HG03103 (cell line): ENCODE measurements around the gene ACADS.

Experiments used
- ATAC-seq: cut with Tn5 transposase; IDR thresholded peaks from one replicate; pipeline ENCODE4 v1.9.1; 2021; ENCODE audit warnings: low read depth; ENCODE audit not compliant: unreplicated experiment

The ACADS gene, protein sequence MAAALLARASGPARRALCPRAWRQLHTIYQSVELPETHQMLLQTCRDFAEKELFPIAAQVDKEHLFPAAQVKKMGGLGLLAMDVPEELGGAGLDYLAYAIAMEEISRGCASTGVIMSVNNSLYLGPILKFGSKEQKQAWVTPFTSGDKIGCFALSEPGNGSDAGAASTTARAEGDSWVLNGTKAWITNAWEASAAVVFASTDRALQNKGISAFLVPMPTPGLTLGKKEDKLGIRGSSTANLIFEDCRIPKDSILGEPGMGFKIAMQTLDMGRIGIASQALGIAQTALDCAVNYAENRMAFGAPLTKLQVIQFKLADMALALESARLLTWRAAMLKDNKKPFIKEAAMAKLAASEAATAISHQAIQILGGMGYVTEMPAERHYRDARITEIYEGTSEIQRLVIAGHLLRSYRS

DNA sequence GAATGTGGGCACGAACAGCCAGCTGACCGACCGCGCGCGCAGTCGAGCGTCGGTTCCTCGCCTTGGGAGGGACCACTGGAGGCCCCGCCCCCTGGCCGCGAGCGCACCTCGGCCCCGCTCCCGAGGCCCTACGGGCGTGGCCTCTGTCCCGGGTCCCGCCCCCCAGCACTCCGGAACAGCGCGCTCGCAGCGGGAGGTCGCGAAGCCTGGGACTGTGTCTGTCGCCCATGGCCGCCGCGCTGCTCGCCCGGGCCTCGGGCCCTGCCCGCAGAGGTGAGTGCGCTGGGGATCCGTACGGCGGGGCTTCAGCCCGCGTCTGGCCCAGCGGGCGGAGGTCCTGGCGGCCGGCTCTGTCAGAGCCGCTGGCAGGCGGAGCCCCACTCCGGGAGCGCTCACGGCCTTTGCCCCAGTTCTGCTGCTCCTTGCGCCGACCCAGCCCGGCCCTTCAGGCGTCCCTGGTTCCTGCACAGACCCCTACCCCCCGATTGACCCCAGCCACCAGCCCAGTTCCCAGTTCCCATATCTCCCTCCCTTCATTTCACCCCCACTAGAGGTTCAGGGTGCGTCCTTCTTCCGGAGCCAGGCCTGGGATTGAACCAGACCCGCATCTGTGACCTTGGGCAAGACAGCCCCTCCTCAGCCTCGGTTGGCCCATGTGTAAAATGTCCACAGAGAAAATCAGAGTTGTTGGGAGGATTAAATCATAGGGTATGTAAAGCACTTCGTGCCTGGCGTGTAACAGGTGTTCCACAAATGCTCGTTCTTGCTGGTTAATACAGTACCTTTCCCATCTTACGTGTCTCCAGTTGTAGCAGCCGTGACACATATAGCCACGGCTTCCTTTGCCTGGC is at the start of gene ACADS:
Gene ACADS, plus strand, starts transcription at position 168 of the 851 bp plus-strand sequence. Its CDS starts 60 bp downstream, at position 228.
- ATAC-seq, result peak; percentile 87

DNA sequence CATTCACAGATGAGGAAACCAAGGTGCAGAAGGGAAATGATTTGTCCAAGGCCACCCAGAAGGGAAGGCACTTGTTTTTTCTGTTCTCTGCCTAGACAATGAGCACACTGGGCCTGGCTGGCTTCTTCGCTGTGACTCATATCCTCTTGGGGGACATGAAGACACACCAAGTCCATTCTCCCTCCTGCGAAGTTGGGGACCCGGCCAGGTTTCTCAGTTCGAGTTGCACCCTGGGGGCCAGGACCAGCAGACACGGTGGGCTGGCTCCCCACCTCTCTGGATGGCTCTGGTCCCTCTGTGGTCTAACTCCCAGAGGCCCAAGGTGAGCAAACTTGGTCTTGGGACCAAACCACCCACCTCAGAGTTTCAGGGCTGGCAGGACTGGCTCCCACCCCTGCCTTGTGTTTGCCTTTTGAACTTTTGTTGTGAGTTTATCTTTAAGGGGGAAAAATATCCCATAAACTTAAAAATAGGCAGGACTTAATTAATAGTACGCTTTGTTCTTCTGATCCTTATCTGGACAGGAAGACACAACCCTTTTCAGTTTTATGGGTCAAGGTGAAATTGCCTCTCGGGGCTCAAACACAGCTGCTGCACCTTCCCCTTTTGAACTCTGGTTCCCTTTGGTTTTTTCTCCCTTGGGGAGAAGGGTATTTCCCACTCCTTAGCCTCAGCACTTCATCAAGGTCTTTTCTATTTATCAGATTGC is 47.7 kb upstream of the ACADS start:
- no peak for ATAC-seq

DNA sequence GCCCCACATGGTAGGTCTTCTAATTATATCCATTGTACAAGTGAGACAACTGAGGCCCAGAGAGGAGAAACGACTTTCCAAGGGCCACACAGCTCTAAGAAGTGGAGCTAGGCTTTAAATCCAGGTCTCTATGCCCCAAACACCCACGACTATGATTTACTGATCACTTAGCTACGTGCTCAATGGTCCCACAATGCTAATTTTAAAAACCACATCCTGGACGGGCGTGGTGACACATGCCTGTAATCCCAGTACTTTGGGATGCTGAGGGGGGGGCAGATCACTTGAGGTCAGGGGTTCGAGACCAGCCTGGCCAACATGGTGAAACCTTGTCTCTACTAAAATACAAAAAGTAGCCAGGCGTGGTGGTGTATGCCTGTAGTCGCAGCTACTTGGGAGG is 47.1 kb upstream of the ACADS start:
- ATAC-seq, result no peak

DNA sequence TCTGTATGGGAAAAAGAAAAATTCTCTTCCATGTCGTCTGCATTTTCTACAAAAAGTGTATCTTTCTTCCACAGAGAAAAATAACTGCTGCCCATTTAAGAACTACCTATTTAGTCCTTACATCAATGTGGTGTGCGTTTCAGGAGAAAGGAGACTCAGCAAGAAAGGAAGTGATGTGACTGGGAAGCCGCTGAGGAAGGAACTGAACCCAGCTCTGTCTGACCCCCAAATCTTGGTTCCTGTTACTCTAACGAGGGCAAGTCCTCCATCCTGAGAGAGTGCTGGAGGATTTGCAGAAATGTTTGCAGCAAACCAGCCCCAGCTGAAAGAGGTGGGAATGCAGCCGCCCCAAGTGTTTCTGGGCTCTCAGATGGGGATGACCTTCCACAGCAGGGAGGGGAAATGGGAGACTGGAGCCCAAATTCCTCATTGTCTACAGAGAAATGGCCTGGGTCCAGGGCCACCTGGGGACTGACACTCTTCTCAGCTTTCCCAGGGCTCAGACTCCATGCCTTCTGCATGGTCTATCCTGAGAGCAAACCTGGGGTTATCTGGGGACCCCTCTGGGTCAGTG is 45.4 kb upstream of the ACADS start:
- no peak for ATAC-seq

DNA sequence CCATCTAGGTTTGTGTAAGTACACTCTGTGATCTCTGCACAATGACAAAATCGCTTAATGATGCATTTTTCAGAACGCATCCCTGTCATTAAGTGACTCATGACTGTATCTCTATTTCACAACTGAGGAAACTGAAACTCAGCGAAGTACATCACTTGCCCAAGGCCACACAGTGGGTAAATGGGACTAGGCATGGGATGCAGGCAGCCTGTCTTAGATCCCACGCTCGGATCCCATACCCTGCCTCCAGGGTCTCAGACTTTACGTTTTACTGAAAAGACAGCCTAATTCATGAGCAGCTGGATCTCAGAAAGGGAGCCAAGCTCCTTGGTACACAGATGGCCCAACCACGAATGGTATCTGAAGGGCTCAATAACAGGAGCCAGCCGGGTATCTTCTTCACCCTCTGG is 41.1 kb upstream of the ACADS start:
- ATAC-seq, result no peak

DNA sequence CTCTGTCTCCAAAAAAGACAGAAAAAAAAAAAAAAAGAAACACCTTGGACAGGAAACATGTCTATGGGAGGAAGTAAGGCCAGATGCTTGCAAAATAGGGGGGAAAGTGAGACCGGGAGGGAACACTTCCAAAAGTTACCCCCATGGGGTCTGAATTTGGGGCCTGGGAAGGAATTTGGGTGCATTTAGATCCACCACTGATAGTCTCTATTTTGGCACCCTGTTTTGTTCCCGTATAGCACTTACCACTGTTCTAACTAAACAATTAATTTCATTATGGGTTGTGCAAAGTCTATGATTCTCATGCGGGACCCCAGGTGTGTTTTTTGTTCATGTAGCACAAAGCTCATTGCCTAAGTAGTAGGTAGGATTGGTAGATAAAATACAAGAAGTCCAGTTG is 40.1 kb upstream of the ACADS start:
- no peak for ATAC-seq

DNA sequence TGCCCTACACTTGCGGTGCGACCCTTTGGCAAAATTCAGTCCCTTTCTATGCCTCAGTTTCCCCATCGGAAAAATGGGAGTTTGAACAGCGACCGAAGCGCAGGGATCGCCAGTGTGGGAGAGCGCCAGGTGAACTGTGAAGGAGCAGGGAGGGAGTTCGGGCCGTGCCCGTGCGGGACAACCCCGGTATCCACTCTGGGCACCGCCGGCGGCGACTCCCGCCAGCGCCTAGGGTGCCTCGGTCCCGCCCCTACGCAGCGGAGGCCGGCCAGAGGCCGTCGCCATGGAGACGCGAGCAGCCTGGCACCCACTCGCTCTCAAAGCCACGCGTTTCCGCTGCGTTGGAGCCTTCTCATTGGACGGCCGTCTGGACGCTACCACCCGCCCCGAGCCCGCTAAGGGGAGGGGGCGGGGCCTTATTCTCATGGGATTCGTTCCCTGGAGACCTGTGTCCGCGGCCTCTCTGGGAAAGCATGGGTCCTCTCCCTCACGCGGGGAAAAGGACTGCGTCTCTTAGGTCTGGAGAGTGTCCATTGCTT is 39.4 kb upstream of the ACADS start:
- peak; percentile 63 for ATAC-seq

DNA sequence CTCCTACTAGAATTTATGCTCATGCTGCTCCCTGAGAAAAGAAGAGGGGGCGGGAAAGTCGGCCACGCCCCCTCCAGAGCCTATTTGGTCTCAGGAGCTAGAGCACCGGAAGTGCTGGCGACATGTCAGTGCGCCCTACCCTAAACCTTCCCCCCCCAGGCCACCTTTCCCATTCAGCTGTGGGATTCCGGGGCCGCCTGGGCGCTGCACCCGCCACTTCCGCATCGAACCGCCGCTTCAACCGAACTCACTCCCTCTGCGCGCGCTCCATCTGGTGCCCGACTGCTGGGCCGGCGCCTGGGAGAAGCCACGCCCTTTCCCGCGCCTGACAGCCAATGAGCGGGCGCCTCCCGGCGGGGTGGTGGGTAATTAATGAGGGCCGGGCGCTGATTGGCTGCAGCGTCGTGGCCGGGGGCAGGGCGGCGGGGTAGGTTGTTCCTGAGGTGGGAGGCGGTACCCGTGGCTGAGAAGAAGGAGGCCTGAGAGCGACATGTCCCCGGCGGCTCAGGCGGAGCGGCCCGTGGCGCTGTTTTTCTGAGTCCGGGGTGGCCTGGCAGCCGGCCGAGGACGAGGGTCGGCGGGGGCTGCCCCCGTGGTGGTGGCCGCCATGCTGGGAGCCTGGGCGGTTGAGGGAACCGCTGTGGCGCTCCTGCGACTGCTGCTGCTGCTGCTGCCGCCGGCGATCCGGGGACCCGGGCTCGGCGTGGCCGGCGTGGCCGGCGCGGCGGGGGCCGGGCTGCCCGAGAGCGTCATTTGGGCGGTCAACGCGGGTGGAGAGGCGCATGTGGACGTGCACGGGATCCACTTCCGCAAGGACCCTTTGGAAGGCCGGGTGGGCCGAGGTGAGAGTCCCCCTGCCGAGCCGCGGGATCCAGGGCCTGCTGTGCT is 38.7 kb upstream of the ACADS start, which contains the start of gene MLEC:
Gene MLEC, plus strand, starts transcription at position 460 of the 888 bp plus-strand sequence. Its CDS starts 148 bp downstream, at position 608.
- ATAC-seq, result peak; percentile 57

DNA sequence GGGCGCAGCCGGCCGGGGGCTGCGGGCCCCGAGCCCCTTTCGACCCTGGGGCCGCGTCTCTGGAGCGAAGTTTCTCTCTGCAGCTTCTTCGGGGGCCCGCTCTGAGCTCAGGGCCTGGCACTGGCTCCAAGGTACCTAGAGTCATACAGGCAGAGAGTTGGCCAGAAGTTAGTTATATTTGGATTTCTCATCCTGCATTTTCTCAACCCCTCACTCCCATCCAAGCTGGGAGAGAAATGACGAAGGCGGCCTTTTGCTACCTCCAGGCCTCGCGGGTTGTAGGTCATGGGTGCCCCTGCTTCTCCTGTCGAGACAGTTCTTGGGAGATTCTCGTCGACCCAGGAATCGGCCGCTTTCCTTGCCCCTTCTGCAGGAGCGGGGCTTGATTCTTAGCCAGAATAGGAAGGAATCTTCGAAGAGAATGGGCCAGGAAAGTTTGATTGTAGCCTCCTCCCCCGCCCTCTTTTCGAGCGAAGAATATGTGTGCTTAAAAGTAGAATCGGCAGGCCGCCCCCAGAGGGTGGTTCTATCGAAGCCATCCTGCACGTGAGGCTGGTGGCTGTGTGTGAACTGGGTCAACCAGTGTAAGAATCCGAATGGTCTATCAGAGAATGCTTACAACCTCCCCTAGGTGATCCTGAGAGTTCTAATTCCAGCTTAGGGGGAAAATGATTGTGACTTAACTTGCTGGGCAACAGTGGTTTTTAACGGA is 37.9 kb upstream of the ACADS start:
- no peak for ATAC-seq

DNA sequence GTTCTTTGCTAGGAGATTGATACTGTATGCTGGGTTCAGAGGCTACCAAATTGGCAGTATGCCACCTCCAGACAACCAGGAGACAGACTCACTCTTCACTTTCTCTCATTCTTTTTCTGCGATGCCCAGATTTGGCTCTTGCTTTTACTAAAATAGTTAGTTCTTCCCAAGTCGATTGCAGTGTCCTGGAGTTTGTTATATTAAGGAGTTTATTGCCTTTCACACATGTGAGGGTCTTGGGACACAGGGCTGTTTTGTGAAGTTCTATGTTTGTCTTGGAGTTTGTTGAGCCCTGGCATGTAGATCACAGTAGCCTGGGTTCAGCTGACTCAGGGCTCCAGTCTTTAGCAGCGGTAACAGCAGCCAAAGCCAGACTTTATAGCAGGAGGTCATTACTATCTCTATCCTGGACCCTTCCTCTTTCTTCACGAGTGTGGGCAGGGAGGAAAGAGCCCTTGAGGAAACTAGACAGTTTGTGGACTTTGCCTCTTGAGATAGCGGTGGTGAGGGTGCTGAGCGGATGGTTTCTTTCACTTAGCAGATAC is 37.0 kb upstream of the ACADS start:
- ATAC-seq, result no peak

DNA sequence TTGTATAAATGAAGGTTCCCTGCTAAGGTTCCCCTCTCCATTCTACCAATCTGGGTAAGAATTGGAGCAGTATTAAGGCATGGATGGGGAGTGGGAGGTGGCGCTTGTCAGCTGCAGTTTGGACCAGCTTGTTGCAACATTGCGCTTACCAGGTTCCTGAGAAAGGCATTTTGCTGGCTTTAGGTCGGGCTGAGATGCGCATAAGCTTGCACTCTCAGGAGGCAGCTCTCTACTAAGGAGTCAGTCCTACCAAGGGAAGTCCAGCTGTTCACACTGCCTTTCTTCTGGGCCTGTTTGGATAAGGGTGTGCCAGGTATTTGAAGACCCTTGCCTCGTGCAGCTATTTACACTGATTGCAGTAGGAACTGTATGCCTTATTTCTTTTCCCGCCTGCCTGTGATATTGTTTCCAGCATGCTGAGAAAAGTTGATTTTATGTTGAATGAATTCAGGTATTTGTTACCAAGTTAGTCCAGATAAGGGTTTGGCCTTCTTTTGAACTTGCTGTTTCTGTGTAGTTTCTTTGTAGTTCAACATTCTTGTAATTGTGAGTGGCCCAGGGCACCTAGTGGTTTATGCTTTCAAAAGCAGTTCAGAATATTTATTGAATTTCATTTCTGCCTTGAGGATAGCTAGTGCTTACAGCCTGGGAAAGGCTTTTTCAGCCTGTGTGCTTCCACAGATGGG is 36.1 kb upstream of the ACADS start:
- ATAC-seq, result no peak

DNA sequence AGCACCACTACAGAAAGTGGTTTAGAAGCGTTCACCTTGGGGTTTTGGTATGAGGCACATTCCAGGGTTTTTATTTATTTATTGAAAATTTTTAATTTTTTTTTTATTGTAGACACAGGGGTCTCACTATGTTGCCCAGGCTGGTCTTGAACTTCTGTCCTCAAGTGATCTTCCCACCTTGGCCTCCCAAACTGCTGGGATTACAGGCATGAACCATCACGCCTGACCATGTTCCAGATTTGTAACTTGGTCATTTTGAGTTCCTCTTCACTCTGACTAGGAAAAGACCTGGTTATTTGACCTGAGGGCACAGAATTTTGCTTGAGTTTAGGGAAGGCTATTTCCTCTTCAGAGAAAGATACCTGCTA is 35.6 kb upstream of the ACADS start:
- ATAC-seq, result no peak

DNA sequence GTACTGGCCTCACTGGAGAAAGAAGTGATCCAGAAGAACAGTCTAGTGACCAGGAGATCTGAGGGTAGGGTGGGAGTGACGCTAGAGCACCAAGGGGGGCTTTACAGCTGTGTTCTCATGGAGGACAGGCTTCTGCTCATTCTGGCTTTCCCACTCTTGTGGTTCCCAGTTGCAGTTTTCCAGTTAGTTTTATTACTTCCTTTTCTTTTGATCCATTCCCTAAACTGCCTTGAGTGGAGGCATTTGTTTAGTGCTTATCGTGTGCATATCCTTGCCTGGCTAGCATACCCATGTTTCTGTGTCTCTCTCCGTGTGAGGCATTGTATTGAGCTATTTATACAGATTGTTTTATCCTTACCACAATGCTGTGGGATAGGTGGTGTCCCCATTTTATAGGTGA is 34.6 kb upstream of the ACADS start:
- no peak for ATAC-seq

DNA sequence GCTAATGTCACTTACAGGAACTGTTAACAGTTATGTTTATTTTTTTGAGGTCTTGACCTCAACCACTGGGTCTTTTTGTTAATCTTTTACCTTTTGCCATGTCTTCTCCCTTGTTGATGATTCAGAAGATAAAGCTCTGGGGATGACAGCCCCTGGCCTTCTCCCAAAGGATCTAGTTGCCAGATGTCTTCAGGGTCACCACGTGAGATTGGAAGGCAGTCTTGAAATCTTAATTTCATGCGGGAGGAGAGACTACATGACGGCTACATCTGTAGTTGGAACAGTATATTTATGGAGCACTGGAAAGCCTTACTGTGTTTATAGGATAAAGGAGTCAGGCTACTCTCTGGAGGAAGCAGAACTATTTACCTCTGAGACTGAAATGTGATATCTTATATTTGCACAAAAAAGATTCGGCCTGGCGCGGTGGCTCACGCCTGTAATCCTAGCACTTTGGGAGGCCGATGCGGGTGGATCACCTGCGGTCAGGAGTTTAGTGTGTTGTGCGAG is 33.0 kb upstream of the ACADS start:
- no peak for ATAC-seq

DNA sequence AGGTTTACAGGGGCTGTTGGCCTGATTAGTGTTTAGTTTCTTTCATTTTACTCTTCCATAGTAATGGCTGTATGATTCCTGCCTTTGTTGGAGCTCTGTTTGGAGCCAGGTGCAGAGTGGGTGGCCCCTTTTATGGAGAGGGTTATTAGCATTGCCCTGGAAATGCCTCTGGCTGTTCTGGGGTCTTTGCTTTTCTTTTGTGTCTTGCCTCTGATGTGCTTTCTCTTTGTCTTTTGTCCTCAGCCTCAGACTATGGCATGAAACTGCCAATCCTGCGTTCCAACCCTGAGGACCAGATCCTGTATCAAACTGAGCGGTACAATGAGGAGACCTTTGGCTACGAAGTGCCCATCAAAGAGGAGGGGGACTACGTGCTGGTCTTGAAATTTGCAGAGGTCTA is 31.8 kb upstream of the ACADS start:
- ATAC-seq, result no peak

DNA sequence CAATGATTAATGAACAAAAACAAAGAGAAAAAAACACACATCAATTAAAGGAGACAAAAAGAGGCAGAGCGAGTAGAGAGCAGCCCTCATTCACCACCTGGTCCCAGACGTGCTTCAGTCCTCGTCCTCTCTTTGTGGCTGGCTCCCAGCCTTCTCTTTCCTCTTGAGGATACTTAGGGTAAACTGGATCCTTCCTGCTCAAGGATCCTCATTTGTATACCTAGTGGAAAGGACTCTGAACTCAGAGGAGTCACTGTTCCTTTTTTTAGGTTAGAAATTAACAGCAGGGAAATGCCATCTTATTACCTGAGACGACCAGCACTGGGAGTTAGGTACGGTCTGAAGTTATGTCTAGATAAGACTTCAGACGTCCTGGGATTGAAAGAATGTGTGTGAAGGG is 29.0 kb upstream of the ACADS start:
- no peak for ATAC-seq

DNA sequence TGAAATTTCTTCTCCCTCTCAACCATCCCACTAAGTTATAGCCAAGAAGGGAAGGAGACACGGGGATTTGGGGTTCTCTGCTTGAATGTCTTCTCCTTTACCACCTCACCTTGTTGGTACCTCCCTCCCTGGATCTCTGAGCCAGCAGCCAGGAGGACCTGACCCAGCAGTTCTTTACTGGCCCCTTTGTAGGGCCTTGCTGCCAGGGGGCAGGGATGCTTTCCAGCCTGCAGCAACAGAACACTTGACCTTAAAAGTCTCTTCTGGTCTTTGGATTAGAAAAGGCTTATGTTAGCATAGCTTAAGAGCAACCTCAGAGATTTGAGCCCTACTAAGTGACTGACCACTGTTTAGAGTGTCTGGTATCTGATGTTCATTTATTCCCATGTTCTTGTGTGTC is 28.3 kb upstream of the ACADS start:
- ATAC-seq, result no peak

DNA sequence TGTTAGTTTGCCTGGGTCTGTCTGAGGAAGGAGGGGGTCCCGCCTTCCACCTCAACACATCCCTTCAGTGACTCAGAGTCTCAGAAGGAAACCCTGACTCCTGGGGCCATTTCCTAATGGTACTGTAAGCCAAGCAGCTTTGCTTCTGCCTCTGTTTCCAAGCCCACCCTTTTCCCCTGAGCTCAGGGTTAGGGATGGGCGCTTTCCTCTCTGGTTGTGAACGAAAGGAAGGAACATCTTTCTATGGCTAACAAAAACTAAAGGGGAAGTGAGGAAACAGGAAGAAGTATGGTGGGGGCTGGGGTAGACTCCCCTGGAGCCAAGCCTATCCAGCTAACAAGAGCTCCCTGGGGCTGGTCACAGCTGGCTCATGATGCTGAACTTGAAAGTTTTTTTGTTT is 27.0 kb upstream of the ACADS start:
- no peak for ATAC-seq
